GM18951 (cell line): Measurements from ENCODE around the gene P3H1.

Experiments used
- POLR2A ChIP-seq: IDR thresholded peaks from 4 replicates; pipeline ENCODE4 v1.6.1; 2011; ENCODE audit warnings: mild to moderate bottlenecking; ENCODE audit not compliant: insufficient read length, insufficient read depth; ENCODE audit errors: extremely low read depth
- in situ Hi-C: fragments of 300-500 bp; cut with MboI; formaldehyde crosslinking; loops from one replicate; pipeline ENCODE4 v1.12.0; 2022; ENCODE audit warnings: low sequenced_read_pairs, mixed read lengths, inconsistent platforms; ENCODE audit not compliant: unreplicated experiment

The P3H1 gene

GRCh38 chr1:42698081-42698813 lies 68.6 kb downstream of the P3H1 start:
- in situ Hi-C loops = no loop called here
- no peak for TF ChIP-seq POLR2A
